ENCODE measurements around the gene EXOSC2.

The EXOSC2 gene

GRCh38 chr9:130693426-130694191, at the start of gene EXOSC2:
Gene EXOSC2, plus strand, starts transcription at chr9:130693780. Its CDS starts 12 bp downstream, at chr9:130693792.
- DNase-seq: peak; percentile 99
- in situ Hi-C loops (cut with HindIII; ENCODE audit: low pct_ligation_motif_present, low sequenced_read_pairs): no loop called here
- Histone ChIP-seq H3K4me3 (ENCODE audit: low read depth, low read length) (peak within 1 kb of the TSS; percentile 92), H3K36me3 (replicated peaks) (peaks cover 21% of the 10 kb centered on the region), H3K27me3 (replicated peaks) (no peaks in the 10 kb centered on the region), H3K27ac (peak within 1 kb of the TSS; percentile 43)
- no peak for TF ChIP-seq CTCF (IDR thresholded peaks at IDR 0.05; ENCODE audit: low read depth, low read length, missing control alignments)

GRCh38 chr9:130651221-130651620, 42.4 kb upstream of the EXOSC2 start:
- Histone ChIP-seq H3K4me3 (ENCODE audit: low read depth, low read length) (no peak overlapping the region), H3K36me3 (replicated peaks) (no peaks in the 10 kb centered on the region), H3K27me3 (replicated peaks) (peaks cover 2% of the 10 kb centered on the region), H3K27ac (no peak overlapping the region)
- TF ChIP-seq CTCF (IDR thresholded peaks at IDR 0.05; ENCODE audit: low read depth, low read length, missing control alignments): no peak
- no peak for DNase-seq
- in situ Hi-C loops (cut with HindIII; ENCODE audit: low pct_ligation_motif_present, low sequenced_read_pairs): no loop called here

GRCh38 chr9:130651752-130652151, 41.8 kb upstream of the EXOSC2 start:
- H3K27me3 ChIP-seq (replicated peaks): peaks cover 4% of the 10 kb centered on the region
- no peak overlapping the region for H3K4me3 ChIP-seq (ENCODE audit: low read depth, low read length)
- DNase-seq: no peak
- H3K27ac ChIP-seq: no peak overlapping the region
- no peaks in the 10 kb centered on the region for H3K36me3 ChIP-seq (replicated peaks)
- TF ChIP-seq CTCF (IDR thresholded peaks at IDR 0.05; ENCODE audit: low read depth, low read length, missing control alignments): no peak
- in situ Hi-C loops (cut with HindIII; ENCODE audit: low pct_ligation_motif_present, low sequenced_read_pairs): no loop called here

GRCh38 chr9:130654879-130655278, 38.7 kb upstream of the EXOSC2 start:
- Histone ChIP-seq H3K36me3 (replicated peaks) (no peaks in the 10 kb centered on the region), H3K27me3 (replicated peaks) (peaks cover 34% of the 10 kb centered on the region), H3K4me3 (ENCODE audit: low read depth, low read length) (no peak overlapping the region), H3K27ac (no peak overlapping the region)
- TF ChIP-seq CTCF (IDR thresholded peaks at IDR 0.05; ENCODE audit: low read depth, low read length, missing control alignments): no peak
- no peak for DNase-seq
- in situ Hi-C loops (cut with HindIII; ENCODE audit: low pct_ligation_motif_present, low sequenced_read_pairs): no loop called here

- TF ChIP-seq CTCF (IDR thresholded peaks at IDR 0.05; ENCODE audit: low read depth, low read length, missing control alignments): no peak
- in situ Hi-C loops (cut with HindIII; ENCODE audit: low pct_ligation_motif_present, low sequenced_read_pairs): no loop called here
- H3K4me3 ChIP-seq (ENCODE audit: low read depth, low read length): no peak overlapping the region
Measured at GRCh38 chr9:130658893-130659698, 34.5 kb upstream of the EXOSC2 start.

More at GRCh38 chr9:130658893-130659698, 34.5 kb upstream of the EXOSC2 start:
- Histone ChIP-seq H3K36me3 (replicated peaks) (no peaks in the 10 kb centered on the region), H3K27me3 (replicated peaks) (peaks cover 74% of the 10 kb centered on the region), H3K27ac (no peak overlapping the region)
- DNase-seq: no peak
